GM19240 (cell line): ENCODE data around the gene KRT27.
A peak's percentile ranks its signal among the peaks of the same experiment; 100 is the strongest.
"Not testable (repeated sequence)": the region's sequence is repeated elsewhere in the genome, so short reads cannot be mapped to it uniquely, and the experiment has no call there.

Source experiments
- DNase-seq: peaks from one replicate; pipeline ENCODE4 v3.0.0; 2011; ENCODE audit warnings: low spot score; ENCODE audit not compliant: insufficient read length

Gene KRT27

DNA sequence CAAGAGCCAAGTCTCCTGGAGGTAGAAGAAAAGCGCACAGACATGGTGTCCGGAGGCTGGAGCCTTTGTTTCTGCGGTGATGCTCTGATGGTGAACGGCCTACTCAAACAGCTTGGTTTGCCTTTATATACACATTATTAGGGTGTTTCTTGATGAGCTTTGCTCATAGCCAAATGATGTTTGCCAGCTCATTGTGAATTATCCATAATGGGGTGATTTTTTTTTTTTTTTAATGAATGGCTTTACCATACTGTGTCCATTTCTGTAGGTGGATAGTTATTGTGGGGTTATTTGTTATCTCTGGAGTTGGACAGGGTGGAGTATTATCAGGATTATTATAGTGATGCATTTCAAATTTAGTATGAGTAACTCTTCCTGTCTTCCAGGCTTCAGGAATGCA lies at the start of gene KRT27:
Gene KRT27, minus strand, starts transcription at position 101 of the 400 bp plus-strand sequence. Its CDS starts 57 bp downstream, at position 44.
- no peak for DNase-seq

GRCh38 chr17:40830085-40830776 lies 47.9 kb upstream of the KRT27 start:
- DNase-seq = no peak

GRCh38 chr17:40828454-40829044 lies 46.2 kb upstream of the KRT27 start:
- DNase-seq = no peak

DNA sequence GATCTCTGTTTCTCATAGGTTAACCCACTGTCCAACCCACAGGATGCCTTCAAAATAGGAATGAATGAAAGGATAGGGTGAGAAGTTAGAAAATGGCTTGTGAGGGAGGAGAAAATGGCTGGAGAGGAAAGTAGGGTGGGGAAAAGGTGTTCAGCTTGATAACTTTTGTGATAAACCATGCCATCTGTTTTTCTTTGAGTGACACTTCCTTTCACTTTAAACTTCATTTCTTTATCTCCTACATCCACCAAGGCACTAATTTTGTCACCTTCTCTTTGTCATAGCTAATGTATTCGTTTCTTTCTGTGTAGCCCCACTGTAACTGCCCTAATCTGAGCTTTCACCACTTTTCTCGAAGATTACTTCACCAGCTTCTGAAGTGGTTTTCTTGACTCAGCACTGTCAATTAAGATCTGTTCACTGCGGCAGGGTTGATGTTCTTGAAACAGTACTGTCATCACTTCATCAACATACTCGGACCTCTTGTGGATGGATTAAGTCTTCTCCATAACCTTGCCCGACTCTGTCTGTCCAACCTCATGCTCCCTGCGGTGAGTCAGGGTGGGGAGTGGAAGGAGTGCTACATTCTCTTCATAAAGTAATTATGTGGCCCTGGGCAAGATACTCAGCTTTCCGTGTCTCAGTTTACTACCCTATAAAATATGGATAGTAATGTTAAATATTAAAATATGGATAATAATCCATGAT lies 45.5 kb upstream of the KRT27 start:
- DNase-seq = no peak

- DNase-seq = no peak
These were observed 43.2 kb upstream of the KRT27 start for GRCh38 chr17:40825599-40825998.

DNA sequence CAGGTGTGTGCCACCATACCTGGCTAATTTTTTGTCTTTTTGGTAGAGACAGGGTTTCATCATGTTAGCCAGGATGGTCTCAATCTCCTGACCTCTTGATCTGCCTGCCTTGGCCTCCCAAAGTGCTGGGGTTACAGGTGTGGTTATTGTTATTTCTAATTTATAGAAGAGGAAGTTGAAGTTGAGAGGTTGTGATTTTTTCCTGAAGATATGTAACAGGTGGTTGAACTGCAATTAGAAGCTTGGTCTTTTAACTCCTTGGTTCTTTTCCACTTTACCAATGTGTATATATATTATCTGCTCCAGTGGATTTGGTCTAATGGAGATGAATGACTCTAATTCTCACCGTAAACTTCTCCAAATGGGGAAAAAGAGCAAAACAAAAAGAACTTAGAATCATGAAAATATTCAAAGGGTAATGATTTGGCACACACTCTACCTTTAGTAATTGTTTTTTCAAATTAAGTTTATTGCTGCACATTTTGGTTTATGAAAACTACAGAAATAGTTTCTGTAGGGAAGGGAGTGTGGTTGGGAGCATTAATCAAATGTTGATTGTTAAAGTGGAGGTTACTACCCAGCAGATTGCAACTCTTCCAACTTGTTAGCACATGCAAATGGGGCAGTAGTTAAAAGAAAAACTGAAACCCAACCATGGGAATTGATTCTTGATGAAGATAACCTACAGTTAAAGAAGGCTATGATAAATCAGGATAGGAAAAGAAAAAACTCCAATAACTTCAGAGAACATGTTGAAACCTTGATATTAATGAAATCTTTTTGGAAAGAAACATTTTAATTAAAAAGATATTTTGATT lies 41.9 kb upstream of the KRT27 start:
- DNase-seq = no peak

DNA sequence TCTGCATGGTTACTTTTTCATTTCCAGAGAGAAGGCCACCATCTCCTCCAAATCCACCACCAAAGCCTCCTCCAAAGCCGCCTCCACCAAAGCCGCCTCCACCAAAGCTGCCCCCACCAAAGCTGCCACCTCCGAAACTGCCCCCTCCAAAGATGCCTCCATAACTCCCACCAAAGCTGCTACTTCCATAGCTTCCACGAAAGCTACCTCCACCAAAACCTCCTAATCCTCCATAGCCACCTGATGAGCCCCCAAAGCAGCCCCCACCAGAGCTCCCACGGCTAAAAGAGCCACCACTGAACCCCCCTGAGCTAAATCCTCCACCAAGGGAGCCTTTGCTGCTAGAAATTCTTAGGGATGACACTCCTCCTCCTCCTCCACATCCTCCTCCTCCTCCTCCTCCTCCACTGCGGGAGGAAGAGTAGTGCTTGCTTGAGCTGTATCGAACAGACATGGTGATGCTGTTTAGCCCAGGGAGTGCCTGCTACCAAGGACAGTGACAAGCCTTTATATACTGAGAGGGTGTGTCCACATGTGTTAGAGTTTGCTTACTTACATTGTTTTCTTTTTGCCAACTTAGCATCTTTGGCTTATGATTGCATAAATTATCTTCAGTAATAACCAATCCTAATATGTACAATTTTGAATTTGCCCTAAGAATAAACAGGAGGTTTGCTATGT lies 39.9 kb upstream of the KRT27 start, which contains the start of gene KRT10:
Gene KRT10, minus strand, starts transcription at position 483 of the 681 bp plus-strand sequence. Its CDS starts 29 bp downstream, at position 454.
- DNase-seq = no peak

GRCh38 chr17:40821536-40821935 lies 39.2 kb upstream of the KRT27 start:
- DNase-seq = no peak

- DNase-seq = no peak
These were observed 38.0 kb upstream of the KRT27 start for GRCh38 chr17:40820228-40820838.

DNA sequence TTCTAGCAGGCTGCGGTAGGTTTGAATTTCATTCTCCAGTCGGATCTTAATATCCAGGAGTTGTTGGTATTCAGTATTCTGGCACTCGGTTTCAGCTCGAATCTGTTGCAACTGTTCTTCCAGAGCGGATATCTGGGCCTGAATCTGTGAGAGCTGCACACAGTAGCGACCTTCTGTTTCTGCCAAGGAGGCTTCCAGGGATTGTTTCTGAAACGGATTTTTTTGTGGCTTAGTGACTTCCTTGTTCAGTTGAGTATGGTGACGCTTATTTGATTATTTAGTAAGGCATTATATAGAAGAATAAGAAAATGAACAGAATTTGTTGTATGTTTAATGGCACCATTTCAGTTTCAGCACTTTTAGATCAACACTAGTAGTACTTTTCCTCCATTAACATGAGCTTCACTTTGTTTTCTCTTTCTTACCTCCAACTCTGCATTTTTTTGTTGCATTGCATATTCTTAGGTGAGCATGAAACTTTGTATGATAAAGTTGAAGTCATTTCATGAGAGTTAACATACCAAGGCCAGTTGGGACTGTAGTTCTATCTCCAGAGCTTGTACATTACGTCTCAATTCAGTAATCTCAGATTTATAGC lies 37.3 kb upstream of the KRT27 start:
- no peak for DNase-seq

GRCh38 chr17:40818733-40819527 lies 36.6 kb upstream of the KRT27 start:
- peak; percentile 48 for DNase-seq

- no peak for DNase-seq
These were observed 36.0 kb upstream of the KRT27 start for GRCh38 chr17:40818343-40818732.

GRCh38 chr17:40817103-40817682 lies 34.8 kb upstream of the KRT27 start:
- DNase-seq = no peak

GRCh38 chr17:40816569-40816968 lies 34.2 kb upstream of the KRT27 start:
- no peak for DNase-seq

- DNase-seq = no peak
These were observed 33.0 kb upstream of the KRT27 start for GRCh38 chr17:40815381-40815780.

- not testable (repeated sequence) for DNase-seq
These were observed 32.3 kb upstream of the KRT27 start for GRCh38 chr17:40814657-40815056.

- no peak for DNase-seq
These were observed 31.5 kb upstream of the KRT27 start for GRCh38 chr17:40813804-40814203.

DNA sequence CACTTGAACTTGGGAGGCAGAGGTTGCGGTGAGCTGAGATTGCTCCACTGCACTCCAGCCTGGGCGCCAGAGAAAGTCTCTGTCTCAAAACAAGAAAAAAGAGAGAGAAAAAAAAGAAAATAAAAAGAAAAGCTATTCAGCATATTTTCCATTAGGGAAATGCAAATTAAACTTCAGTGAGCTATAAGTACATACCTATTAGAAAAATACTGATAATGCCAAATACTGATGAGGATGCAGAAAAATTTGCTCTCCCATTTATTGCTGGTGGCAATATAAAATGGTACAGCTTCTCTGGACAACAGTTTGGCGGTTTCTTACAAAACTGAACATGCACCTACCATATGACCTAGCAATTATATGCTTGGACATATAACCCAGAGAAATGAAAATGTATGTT lies 30.3 kb upstream of the KRT27 start:
- no peak for DNase-seq

GRCh38 chr17:40810494-40810893 lies 28.1 kb upstream of the KRT27 start:
- DNase-seq = no peak
